Right lobe of liver (tissue), 6 donors: ENCODE measurements around the gene PTPRT. TPM values are rescaled to one million over a fixed set of nuclear protein-coding genes. Genes with fewer than 3 reads are reported as not detected.

Experiments
- ATAC-seq, 4 donors: fragments of 200-7000 bp; cut with Tn5 transposase; one replicate each; pipeline ENCODE4 v1.9.1; 2020; ENCODE audit warnings: mild to moderate bottlenecking in 4 of 4, moderate library complexity in 4 of 4
- DNase-seq, 3 donors: peaks; one replicate each; pipeline ENCODE4 v3.0.0-alpha.2; 2020
- H3K27ac ChIP-seq, 3 donors: fragments of 200-600 bp; one replicate each; pipeline ENCODE4 v1.8.0; 2022
- H3K27me3 ChIP-seq, 2 donors: fragments of 200-600 bp; one replicate each; pipeline ENCODE4 v1.8.0; 2022
- H3K36me3 ChIP-seq, 4 donors: fragments of 200-600 bp; sonication (generic) in 1 of 4; one replicate each; pipeline versions ENCODE4 v1.5.1 to v1.8.0; 2017 to 2022; ENCODE audit warnings: control low read depth in 1 of 4
- H3K4me1 ChIP-seq, 4 donors: fragments of 200-600 bp; sonication (generic) in 1 of 4; one replicate each; pipeline versions ENCODE4 v1.5.1 to v1.8.0; 2017 to 2022; ENCODE audit warnings: control low read depth in 1 of 4
- H3K4me3 ChIP-seq, 3 donors: fragments of 200-600 bp; one replicate each; pipeline ENCODE4 v1.8.0; 2022
- H3K9me3 ChIP-seq, 4 donors: fragments of 200-600 bp; sonication (generic) in 1 of 4; one replicate each; pipeline versions ENCODE4 v1.5.1 to v1.8.0; 2017 to 2022; ENCODE audit warnings: control low read depth in 1 of 4
- CTCF ChIP-seq, 4 donors: fragments of 200-600 bp in 3 of 4; fragments of 450-650 bp in 1 of 4; IDR thresholded peaks; one replicate each; pipeline versions ENCODE4 v1.5.1 to v1.8.0; 2016 to 2022; ENCODE audit warnings: antibody characterized with exemption in 4 of 4, mild to moderate bottlenecking in 2 of 4
- POLR2A ChIP-seq: fragments of 450-650 bp; IDR thresholded peaks from one replicate; pipeline ENCODE4 v1.6.1; 2017; ENCODE audit warnings: antibody characterized with exemption, mild to moderate bottlenecking
- WGBS: methylation state at CpG from one replicate; pipeline ENCODE4 v1.1.6; 2018; ENCODE audit warnings: low coverage, low lambda C conversion rate; ENCODE audit not compliant: insufficient coverage; ENCODE audit errors: missing lambda C conversion rate; 5-methylcytosine and 5-hydroxymethylcytosine counted together
- intact Hi-C, 2 donors: fragments of 100-400 bp; cut with DNase I; formaldehyde crosslinking; loops; one replicate each; pipeline versions ENCODE4 v1.11.2 to v1.14.1; 2022
- total RNA-seq, 6 experiments: library from RNA; depleted of rRNA in 2 of 6; stranded (reverse); fragments of >200 nt in 2 of 6; fragmentation: NEBNext Ultra II Directional in 3 of 6; extraction: Animal tissue kit (Norgen Biotek cat#: 25700) in 3 of 6; gene quantifications; one replicate each; pipeline versions ENCODE4 v1.1.0 to v1.2.4, GENCODE V29; 2016 to 2023
- donor health status: DM: no; HTN: yes; CAD: no.
- donor health status: DM: no; HTN: no; CAD: no.
- donor health status: DM: no; HTN: no; CAD: no.
- donor health status: DM: no; HTN: yes; CAD: no.
- donor health status: DM: no; HTN: yes; CAD: no.

PTPRT gene
- total RNA-seq, 6 experiments from 2014 or later, result 0.18 to 1.0 (median 0.51) TPM

- WGBS, result 57% methylated on average over 3 of the region's 5 CpGs
- DNase-seq (no peak), ATAC-seq (no peak)
- intact Hi-C loops, result no loop called here
- H3K27ac ChIP-seq, result no peak overlapping the region
- H3K9me3 ChIP-seq, result no peaks in the 10 kb centered on the region
- no peak overlapping the region for H3K4me3 ChIP-seq
- H3K4me1 ChIP-seq, result peaks cover 0 to 20% (median 3%) of the 10 kb centered on the region in 4 donors
- no peak for TF ChIP-seq POLR2A
- TF ChIP-seq CTCF (IDR thresholded peaks at IDR 0.05), result no peak
- H3K27me3 ChIP-seq, result no peaks in the 10 kb centered on the region
- H3K36me3 ChIP-seq, result no peaks in the 10 kb centered on the region
Observed at GRCh38 chr20:42954951-42955350, 234.8 kb downstream of the PTPRT start.

- H3K27me3 ChIP-seq, result no peaks in the 10 kb centered on the region
- no peak for DNase-seq
- 33% methylated on average over 6 of the region's 7 CpGs for WGBS
Observed at GRCh38 chr20:42949950-42950349, 239.8 kb downstream of the PTPRT start.

GRCh38 chr20:42945234-42945994, 244.3 kb downstream of the PTPRT start:
- TF ChIP-seq POLR2A (no peak), CTCF (IDR thresholded peaks at IDR 0.05) (no peak)
- H3K36me3 ChIP-seq, result no peaks in the 10 kb centered on the region
- no peak for DNase-seq
- 52% methylated on average over 8 of the region's 10 CpGs for WGBS
- no peaks in the 10 kb centered on the region for H3K27me3 ChIP-seq
- intact Hi-C loops, result no loop called here
- no peak overlapping the region for H3K27ac ChIP-seq
- no peaks in the 10 kb centered on the region for H3K4me1 ChIP-seq
- H3K9me3 ChIP-seq, result no peaks in the 10 kb centered on the region
- peak in 1 of 4 donors; percentile 24 for ATAC-seq
- H3K4me3 ChIP-seq, result no peak overlapping the region

More at GRCh38 chr20:42949950-42950349, 239.8 kb downstream of the PTPRT start:
- H3K4me1 ChIP-seq, result no peaks in the 10 kb centered on the region
- H3K36me3 ChIP-seq, result no peaks in the 10 kb centered on the region
- TF ChIP-seq POLR2A, result no peak
- peak in 2 of 4 donors; percentile 16 to 54 for TF ChIP-seq CTCF (IDR thresholded peaks at IDR 0.05)
- intact Hi-C loops, result no loop called here
- no peaks in the 10 kb centered on the region for H3K9me3 ChIP-seq
- no peak overlapping the region for H3K27ac ChIP-seq
- peak in 3 of 4 donors; percentile 50 to 76 (median 63) for ATAC-seq
- H3K4me3 ChIP-seq, result no peak overlapping the region

- no peak for DNase-seq
- Histone ChIP-seq H3K4me1 (no peaks in the 10 kb centered on the region), H3K4me3 (no peak overlapping the region), H3K27ac (no peak overlapping the region), H3K36me3 (no peaks in the 10 kb centered on the region), H3K9me3 (no peaks in the 10 kb centered on the region), H3K27me3 (no peaks in the 10 kb centered on the region)
- ATAC-seq, result no peak
- 66% methylated on average over 2 of the region's 2 CpGs for WGBS
- intact Hi-C loops, result no loop called here
- TF ChIP-seq CTCF (IDR thresholded peaks at IDR 0.05) (no peak), POLR2A (no peak)
Observed at GRCh38 chr20:42941629-42942028, 248.1 kb downstream of the PTPRT start.
